GM18526 (cell line): ENCODE results near the gene AGMO.

Experiments used
- POLR2A ChIP-seq: IDR thresholded peaks from 3 replicates; pipeline ENCODE4 v1.6.1; 2011; ENCODE audit not compliant: insufficient read length; ENCODE audit errors: extremely low read depth

Gene AGMO

DNA sequence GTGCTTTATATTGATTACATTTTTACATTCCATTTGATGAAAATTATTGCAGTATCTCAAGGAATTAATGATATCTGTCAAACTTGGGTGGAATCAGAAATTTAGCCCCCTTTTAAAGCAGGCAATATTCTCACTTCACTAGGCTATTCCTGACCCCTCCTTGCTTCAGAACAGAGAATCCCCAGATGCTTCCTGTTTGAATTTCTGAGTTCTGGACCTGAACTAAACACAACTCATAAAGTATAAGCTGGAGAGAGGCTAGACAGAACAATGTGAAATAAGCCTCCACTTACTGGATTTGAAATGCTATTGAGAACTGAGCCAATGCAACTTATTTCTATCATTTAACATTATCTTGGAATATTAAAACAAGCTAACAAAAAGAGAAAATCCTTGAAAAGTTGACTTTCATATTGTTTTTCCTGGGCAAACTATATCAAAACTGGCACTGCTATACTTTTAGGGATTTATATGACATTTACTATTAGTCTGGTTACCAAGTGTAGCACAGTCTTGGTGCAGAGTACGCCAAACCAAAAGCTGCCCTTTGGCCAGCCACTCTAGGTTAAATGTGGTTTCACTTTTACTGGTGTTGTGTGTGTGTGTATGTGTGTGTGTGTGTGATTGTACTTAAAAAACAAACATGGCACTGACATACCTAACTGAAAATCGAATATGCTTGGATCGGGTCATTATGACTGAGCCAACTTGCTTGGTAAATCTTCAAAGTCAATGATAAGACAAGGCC lies 19.0 kb upstream of the AGMO start:
- no peak for TF ChIP-seq POLR2A

DNA sequence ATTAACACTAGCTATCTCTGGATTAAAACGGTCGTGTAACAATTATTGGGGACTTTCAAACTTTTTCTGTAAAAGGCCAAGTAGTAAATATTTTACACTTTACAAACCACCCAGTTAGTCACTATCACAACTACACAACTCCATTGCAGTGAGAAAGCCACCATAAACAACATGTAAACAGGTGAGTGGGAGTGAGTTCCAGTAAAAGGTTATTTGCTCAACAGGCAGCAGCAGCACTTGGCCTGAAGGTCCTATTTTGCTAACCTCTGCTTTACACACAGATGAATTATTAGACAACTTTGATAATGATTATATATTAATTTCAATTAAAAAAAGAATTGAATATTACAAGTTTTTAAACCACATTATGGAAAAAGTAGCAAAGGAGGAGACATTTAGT lies 15.8 kb upstream of the AGMO start:
- TF ChIP-seq POLR2A = no peak

DNA sequence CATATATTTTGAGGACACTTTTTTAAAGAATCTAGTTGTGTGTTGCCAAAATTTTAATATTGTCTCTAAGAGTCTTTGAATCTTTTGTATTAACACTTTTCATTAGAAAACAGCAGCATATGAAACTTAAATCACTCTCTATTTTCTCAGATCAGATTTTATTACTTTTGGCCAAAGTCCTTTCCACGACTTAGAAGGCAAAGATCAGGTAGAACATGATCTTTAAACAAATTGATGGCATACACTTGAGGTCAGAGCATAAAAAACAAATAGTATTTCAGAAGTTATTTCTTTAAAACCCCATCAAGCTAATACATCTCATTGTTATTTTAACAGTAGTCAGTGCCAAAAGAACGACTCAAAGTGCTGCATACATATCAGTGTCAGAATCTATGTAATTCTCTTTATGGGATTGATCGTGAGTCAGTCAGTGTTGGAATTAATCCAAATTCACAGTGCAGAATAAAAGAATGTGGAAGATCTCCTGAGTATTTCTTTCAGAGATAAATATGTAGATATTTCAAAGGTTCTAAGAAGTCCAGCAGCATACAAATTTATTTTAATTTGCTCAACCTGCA lies 9.6 kb upstream of the AGMO start:
- TF ChIP-seq POLR2A = no peak

DNA sequence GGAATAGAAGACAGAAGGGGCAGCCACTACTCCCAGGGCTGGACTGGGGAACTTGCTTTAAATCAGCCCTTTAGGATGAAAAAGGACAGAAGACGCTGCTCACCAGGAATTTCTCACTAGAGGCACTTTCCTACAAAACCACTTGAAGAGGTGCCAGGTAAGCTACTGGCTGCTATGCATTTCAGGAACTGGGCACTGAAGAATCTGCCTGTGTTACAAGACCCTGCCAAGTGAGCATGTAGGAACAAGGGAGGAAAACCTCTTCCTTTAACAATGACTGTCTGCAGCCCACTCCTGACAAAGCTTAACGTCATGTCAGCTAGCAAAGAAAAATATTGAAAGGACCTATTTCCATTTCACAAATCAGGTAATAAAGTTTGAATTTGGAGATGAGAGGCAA lies 5.8 kb upstream of the AGMO start:
- no peak for TF ChIP-seq POLR2A

DNA sequence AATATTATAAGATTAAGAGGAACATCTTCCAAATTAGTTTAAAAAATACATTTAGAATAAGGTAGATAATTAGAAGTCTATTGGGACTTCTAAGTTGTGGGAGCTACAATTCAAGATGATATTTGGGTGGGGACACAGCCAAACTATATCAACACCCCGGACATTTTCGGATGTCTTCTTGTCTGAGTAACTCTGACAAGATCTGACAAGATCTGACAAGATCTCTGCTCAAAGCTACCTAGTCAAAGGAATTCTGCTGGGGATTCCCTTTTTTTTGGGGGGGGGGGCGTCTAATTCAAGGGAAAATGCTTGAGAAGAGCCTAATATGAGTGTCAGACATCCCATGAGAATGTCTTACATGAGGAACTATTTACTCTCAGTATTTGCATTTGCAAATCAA lies 5.2 kb upstream of the AGMO start:
- no peak for TF ChIP-seq POLR2A

DNA sequence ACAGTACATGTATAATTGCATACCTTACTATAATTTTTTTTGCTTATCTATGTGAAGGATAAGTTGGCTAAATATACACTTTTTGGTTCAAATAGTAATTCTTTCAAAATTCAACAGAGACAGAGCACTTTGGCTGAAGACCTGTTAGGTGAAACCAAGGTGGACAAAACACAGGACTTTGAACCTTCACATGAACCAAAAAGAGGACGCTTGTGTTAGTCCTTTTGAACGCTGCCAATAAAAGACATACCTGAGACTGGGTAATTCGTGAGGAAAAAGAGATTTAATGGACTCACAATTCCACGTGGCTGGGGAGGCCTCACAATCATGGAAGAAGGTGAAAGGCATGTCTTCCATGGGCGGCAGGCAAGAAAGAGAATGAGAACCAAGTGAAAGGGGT lies 4.7 kb upstream of the AGMO start:
- no peak for TF ChIP-seq POLR2A

DNA sequence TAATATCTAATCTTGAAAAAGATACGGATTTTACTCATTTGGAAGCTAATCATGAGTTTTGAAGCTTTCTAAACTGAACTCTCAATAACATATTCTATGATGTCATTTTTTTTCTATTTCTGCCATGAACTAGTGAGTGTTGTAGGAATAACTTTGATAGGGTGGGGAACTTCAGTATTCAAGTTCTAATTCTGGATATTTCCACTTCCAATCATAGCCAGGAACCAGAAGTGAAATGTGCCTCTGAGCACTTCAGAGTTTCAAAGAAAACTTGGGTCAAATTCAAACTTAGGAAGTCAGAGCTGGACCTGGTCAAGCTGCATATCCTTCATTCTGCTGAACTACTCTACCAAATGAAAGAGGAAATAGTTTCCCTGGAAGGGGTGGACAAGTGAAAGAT lies 847 bp downstream of the AGMO start:
- TF ChIP-seq POLR2A = no peak

DNA sequence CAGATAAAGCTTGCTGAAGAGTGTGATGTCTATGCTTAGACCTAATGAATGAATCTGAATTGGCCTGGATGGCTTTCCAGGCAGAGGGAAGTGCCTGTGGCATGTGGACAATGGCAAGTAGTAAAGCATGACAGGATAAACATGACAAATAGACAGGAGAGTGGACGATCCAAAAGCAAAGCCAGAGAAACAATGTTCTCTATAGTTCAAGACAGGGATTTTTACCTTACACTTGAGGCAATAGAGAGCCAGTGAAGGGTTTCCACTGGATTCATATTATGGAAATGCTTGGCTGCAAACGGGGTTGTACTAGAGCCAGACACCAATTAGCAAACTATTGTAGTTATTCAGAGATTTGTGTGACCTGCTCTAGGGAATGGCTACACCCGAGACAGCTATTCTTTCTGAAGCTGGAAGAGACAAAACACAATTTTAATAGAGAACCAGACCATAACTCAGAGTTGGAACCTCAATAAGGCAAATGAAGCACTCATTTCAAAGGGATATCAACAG lies 2.3 kb downstream of the AGMO start:
- no peak for TF ChIP-seq POLR2A

DNA sequence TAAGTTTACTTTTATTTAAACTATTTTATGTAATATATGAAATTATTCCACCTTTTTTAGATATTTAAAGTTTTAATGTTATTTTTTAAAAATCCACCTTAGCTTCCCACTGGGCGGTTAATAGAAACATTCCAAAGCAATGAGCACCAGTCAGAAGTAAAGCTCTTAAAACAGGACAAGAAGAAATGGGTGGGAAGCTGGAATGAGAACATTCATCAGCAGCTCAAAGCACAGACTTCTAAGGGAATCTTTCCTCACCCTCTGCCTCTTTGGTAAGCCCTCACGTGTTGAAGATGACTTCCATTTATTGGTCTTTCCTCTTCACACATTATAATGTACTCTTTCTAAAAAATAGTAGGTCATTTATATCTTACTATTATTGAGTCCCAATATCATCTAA lies 3.1 kb downstream of the AGMO start:
- no peak for TF ChIP-seq POLR2A

DNA sequence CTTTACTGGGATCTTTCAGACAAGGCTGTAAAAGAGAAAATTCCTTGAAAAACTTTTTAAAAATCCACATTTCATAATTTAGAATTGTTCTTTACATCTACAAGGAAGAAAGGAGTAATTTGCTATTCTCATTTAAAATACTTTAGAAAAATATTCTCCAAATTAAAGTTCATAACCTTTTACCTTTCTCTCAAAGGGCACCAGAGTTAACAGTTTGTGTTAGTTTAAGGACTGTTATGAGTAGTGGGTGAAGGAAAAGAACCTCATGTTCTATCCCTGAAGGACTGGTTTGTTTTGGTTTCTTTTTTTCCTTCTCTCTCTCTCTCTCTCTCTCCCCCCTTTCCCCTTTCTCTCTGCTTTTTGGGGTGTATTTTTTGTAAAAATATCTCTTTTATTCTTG lies 4.1 kb downstream of the AGMO start:
- no peak for TF ChIP-seq POLR2A

DNA sequence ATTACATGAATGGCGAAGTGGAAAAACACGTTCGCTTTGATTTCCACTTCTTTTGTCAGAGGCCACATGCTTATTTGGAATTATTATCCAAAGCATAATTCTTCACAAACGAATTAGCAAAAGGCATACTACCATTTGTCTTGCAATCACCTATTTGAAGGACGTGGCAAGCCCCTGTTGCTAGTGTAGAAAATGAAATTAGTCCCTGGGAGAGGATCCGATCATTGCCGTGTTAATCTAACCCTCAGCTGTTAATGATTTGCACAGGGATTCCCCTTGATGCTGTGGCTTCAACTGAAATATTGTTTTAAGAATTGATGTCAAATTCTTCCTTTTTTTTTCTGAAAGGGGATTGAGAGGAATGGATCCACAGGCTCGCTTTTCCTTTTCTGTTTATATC lies 4.6 kb downstream of the AGMO start:
- TF ChIP-seq POLR2A = no peak

DNA sequence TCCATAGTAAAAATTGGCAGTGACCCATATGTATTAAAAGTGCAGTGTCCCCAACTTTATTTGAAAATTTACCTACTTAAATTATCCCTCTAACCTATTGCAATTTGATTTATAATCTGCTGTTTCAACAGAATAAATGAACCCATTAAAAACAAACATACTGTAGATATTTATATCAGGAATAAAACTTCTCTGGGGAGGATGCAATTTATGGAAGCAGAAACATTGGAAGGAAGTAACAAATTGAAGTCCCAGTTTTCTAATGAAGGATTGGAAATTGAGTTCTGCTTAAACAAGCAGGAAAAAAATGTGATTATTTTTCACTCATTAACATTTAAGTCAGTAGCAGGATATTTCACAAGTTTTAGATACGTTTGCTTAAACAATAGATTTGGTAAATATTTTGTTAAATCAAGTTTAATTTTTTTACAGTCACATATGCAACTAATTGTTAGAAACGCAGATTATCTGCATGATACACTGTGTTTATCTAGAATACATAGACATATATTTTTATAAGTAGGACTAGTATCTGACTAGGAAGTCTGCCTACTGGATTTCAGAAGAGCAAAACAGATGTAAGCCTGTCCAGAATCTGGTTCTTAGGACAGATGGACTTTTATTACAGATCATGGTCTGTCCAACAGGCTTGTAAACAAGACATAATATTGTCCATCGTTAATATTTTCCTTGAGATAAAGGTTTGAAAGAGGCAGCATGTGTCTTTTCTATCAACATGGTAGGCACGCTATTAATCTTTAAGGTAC lies 5.3 kb downstream of the AGMO start:
- TF ChIP-seq POLR2A = no peak

DNA sequence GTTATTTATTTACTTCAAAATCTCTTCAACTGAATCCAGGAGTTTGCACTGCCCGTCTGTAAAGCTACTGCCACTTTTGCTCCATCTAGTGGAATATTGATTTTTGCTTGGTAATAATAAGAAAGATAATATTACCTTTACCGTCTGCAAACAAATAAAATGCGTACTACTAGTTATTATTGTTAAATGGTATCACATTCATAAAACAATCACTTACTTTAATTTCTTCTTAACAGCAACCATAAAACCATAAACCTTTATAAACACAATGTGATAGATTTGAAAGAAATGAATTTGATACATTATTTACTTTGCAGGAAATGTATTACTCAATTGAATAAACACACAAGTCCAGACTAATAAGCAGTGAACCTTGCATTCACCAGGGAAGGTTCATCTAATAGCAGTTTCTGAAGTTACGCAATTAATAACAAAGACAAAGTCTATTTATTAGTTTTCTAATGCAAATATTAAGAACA lies 6.4 kb downstream of the AGMO start:
- no peak for TF ChIP-seq POLR2A

DNA sequence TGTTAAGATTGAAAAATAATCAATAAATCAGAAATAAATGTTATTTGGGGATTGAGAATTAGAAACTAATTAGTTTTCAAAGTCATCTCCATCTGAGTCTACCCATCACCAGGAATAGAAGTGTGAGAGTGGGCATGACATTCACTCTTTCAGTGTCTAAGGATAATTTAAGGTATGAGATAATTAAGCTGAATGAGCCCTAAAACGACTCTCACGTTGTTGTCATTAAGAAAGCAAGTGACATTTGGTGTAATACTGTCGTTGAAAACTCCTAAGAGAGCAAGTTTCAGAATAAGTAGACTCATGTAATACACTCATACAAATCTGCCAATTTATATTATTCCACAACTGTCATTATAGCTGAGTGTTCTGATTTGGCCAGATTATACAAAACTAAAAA lies 7.1 kb downstream of the AGMO start:
- no peak for TF ChIP-seq POLR2A

DNA sequence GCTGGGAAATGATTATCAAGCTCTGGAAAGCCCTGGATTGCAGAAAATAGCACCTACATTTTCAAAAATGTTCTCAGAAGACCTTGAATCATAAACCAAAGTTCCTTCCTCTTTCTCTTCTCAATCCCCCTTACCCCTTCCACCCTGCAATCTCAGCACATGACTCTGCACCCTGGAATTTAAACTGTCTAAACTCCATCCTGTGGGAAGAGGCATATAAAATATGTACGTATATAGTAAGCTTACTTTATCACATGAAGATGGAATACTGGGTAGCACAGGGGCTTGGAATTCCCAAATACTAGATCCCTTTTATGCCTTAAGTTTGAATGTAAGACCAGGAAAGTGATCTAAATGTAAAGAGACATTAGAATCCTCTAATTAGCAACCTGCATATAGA lies 7.7 kb downstream of the AGMO start:
- no peak for TF ChIP-seq POLR2A

DNA sequence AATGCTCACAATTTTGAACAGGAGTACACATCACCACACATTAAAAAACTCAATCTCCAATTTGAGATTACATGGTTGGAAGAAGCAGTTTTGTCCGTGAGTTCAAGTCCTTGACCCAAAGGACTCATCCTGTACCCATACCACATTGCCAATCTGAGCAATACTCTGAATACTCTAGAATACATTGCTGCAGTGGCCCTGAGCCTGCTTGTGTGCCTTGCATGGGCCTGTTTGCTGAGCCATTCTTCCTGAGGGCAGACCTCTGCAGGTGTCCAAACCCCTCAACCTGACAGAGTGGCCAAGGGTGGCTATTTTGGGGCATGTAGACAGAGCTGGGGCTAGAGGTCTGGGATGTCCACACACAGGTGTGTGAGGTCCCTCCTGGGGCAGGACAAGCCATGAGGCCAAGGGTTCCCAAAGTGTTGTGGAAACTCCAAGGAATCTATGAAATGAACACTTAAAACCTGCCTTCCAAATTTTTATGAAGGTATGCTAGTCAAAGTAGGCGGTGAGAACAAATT lies 15.5 kb downstream of the AGMO start:
- no peak for TF ChIP-seq POLR2A

DNA sequence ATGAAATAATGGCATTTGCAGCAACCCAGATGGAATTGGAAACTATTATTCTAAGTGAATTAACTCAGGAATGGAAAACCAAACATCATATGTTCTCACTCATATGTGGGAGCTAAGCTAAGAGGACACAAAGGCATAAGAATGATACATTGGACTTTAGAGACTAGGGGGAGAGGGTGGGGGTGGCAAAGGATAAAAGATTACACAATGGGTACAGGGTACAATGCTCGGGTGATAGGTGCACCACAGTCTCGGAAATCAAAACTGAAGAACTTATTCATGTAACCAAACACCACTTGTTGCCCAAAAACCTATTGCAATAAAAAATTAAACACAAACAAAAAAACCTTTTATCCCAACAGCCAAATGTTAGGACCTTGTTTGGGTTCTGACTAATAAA lies 17.8 kb downstream of the AGMO start:
- no peak for TF ChIP-seq POLR2A

DNA sequence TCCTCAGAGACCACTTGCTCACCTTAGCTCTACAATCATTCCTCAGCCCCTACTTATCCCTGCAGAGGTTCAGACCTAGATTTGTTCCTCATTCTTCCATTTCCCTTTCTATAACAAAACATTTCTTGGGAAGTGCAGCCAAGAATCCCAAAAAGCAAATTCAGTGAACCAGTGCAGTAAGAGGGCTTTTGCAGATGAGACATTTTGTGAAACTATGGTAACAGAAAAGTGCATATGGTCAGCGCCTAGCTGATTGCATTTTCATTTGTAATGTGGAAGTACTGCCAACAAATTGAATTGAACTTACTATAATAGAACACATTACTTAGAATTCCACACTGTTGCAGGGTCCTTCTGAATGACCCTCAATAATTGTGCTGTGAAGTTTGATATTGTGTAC lies 18.6 kb downstream of the AGMO start:
- TF ChIP-seq POLR2A = no peak
